GM21529 (cell line): ENCODE results near the gene HNRNPR.
"Not testable (repeated sequence)": the region's sequence is repeated elsewhere in the genome, so short reads cannot be mapped to it uniquely, and the experiment has no call there.

Source experiments
- ATAC-seq: cut with Tn5 transposase; IDR thresholded peaks from one replicate; pipeline ENCODE4 v1.9.1; 2021; ENCODE audit not compliant: unreplicated experiment

Gene HNRNPR

GRCh38 chr1:23331713-23332112, 12.4 kb downstream of the HNRNPR start:
- ATAC-seq: no peak

- ATAC-seq: no peak
These were observed 13.2 kb downstream of the HNRNPR start for GRCh38 chr1:23330846-23331245.

GRCh38 chr1:23325393-23325792, 18.7 kb downstream of the HNRNPR start:
- no peak for ATAC-seq

GRCh38 chr1:23322770-23323169, 21.3 kb downstream of the HNRNPR start:
- no peak for ATAC-seq

GRCh38 chr1:23310280-23310679, 33.8 kb downstream of the HNRNPR start:
- not testable (repeated sequence) for ATAC-seq

- no peak for ATAC-seq
These were observed 39.9 kb downstream of the HNRNPR start for GRCh38 chr1:23304140-23304620.

GRCh38 chr1:23303524-23303923, 40.6 kb downstream of the HNRNPR start:
- ATAC-seq: no peak

GRCh38 chr1:23296931-23297330, 47.2 kb downstream of the HNRNPR start:
- no peak for ATAC-seq

GRCh38 chr1:23291706-23292105, 52.4 kb downstream of the HNRNPR start:
- ATAC-seq: no peak

- no peak for ATAC-seq
These were observed 53.1 kb downstream of the HNRNPR start for GRCh38 chr1:23290836-23291565.

- ATAC-seq: no peak
These were observed 55.4 kb downstream of the HNRNPR start for GRCh38 chr1:23288671-23289070.

GRCh38 chr1:23288201-23288600, 55.9 kb downstream of the HNRNPR start:
- ATAC-seq: no peak

- no peak for ATAC-seq
These were observed 57.7 kb downstream of the HNRNPR start for GRCh38 chr1:23286401-23286800.

GRCh38 chr1:23283667-23284602, 60.1 kb downstream of the HNRNPR start:
- no peak for ATAC-seq

- ATAC-seq: no peak
These were observed 61.1 kb downstream of the HNRNPR start for GRCh38 chr1:23282957-23283356.

- no peak for ATAC-seq
These were observed 65.4 kb downstream of the HNRNPR start for GRCh38 chr1:23278717-23279116.

- ATAC-seq: no peak
These were observed 67.6 kb downstream of the HNRNPR start for GRCh38 chr1:23276531-23276930.

- no peak for ATAC-seq
These were observed 70.0 kb downstream of the HNRNPR start for GRCh38 chr1:23274134-23274505.

GRCh38 chr1:23273450-23274133, 70.5 kb downstream of the HNRNPR start:
- no peak for ATAC-seq

- ATAC-seq: no peak
These were observed 80.7 kb downstream of the HNRNPR start for GRCh38 chr1:23263380-23263887.

- ATAC-seq: not testable (repeated sequence)
These were observed 86.0 kb downstream of the HNRNPR start for GRCh38 chr1:23258082-23258481.
